Astrocyte (in vitro differentiated cells and primary cell): ENCODE results near the gene TOM1L2. TPM values are rescaled to one million over a fixed set of nuclear protein-coding genes. Genes with fewer than 3 reads are reported as not detected.

Experiments used
- DNase-seq: peaks from one replicate; pipeline ENCODE4 v3.0.0-alpha.2; 2010; ENCODE audit warnings: low read depth
- FAIRE-seq: peaks from 2 replicates; lab custom pipeline; 2011; peaks lifted over from hg19 to GRCh38; lab: Jason Lieb, UNC
- H2AFZ ChIP-seq: 2 replicates; pipeline ENCODE4 v1.6.0; 2012; ENCODE audit warnings: low read depth, low read length, inconsistent platforms
- H3K27ac ChIP-seq: 2 replicates; pipeline ENCODE4 v1.5.1; 2011; ENCODE audit warnings: low read depth, low read length, inconsistent platforms
- H3K27me3 ChIP-seq: 2 replicates; pipeline ENCODE4 v1.6.0; 2011; ENCODE audit warnings: low read length, inconsistent platforms; ENCODE audit not compliant: insufficient read depth
- H3K36me3 ChIP-seq: 2 replicates; pipeline ENCODE4 v1.5.1; 2011; ENCODE audit warnings: low read length, inconsistent platforms; ENCODE audit not compliant: insufficient read depth
- H3K4me1 ChIP-seq: 2 replicates; pipeline ENCODE4 v1.5.1; 2011; ENCODE audit warnings: low read length, inconsistent platforms; ENCODE audit not compliant: insufficient read depth
- H3K4me2 ChIP-seq: 2 replicates; pipeline ENCODE4 v1.6.0; 2012; ENCODE audit warnings: low read length, inconsistent platforms
- H3K4me3 ChIP-seq: 2 replicates; pipeline ENCODE4 v1.5.1; 2011; ENCODE audit warnings: low read depth, mild to moderate bottlenecking, low read length, inconsistent platforms; ENCODE audit not compliant: insufficient read depth
- H3K79me2 ChIP-seq: 2 replicates; pipeline ENCODE4 v1.6.0; 2012; ENCODE audit warnings: mild to moderate bottlenecking, low read length, inconsistent platforms; ENCODE audit not compliant: insufficient read depth
- H3K9ac ChIP-seq: 2 replicates; pipeline ENCODE4 v1.6.0; 2012; ENCODE audit warnings: mild to moderate bottlenecking, low read length, inconsistent platforms
- H3K9me3 ChIP-seq: 2 replicates; pipeline ENCODE4 v1.5.1; 2012; ENCODE audit warnings: low read depth, mild to moderate bottlenecking, low read length, inconsistent platforms; ENCODE audit not compliant: insufficient read depth
- H4K20me1 ChIP-seq: 2 replicates; pipeline ENCODE4 v1.6.0; 2012; ENCODE audit warnings: low read length, inconsistent platforms; ENCODE audit not compliant: insufficient read depth
- H3K27ac Mint-ChIP-seq: one replicate; pipeline ENCODE4 v1.8.0; 2021; ENCODE audit warnings: mild to moderate bottlenecking, mixed read lengths; ENCODE audit not compliant: unreplicated experiment
- H3K27me3 Mint-ChIP-seq: one replicate; pipeline ENCODE4 v1.8.0; 2021; ENCODE audit warnings: low read depth, mixed read lengths; ENCODE audit not compliant: unreplicated experiment
- H3K36me3 Mint-ChIP-seq: one replicate; pipeline ENCODE4 v1.8.0; 2021; ENCODE audit warnings: low read depth, mixed read lengths; ENCODE audit not compliant: unreplicated experiment
- H3K4me1 Mint-ChIP-seq: one replicate; pipeline ENCODE4 v1.8.0; 2021; ENCODE audit warnings: low read depth, mixed read lengths; ENCODE audit not compliant: unreplicated experiment
- H3K4me3 Mint-ChIP-seq: one replicate; pipeline ENCODE4 v1.8.0; 2021; ENCODE audit warnings: mild to moderate bottlenecking, moderate library complexity, mixed read lengths; ENCODE audit not compliant: unreplicated experiment
- H3K9me3 Mint-ChIP-seq: one replicate; pipeline ENCODE4 v1.8.0; 2021; ENCODE audit warnings: mild to moderate bottlenecking, mixed read lengths; ENCODE audit not compliant: unreplicated experiment
- EZH2 ChIP-seq: IDR thresholded peaks from 2 replicates; pipeline ENCODE4 v1.6.1; 2012; ENCODE audit warnings: mild to moderate bottlenecking, low read length, inconsistent platforms; ENCODE audit not compliant: insufficient read depth
- total RNA-seq: library from RNA; stranded (reverse); gene quantifications from 2 replicates; pipeline ENCODE4 v1.2.1, GENCODE V29; 2021
- TF ChIP-seq, protein P1 (sequence below): IDR thresholded peaks from 2 replicates; pipeline ENCODE4 v1.5.1; 2011; ENCODE audit warnings: low read depth, mild to moderate bottlenecking, inconsistent platforms, low read length, moderate library complexity; ENCODE audit not compliant: insufficient read depth

TOM1L2 gene
- total RNA-seq, 1 donor from 2014 or later, result 54.4 TPM

DNA sequence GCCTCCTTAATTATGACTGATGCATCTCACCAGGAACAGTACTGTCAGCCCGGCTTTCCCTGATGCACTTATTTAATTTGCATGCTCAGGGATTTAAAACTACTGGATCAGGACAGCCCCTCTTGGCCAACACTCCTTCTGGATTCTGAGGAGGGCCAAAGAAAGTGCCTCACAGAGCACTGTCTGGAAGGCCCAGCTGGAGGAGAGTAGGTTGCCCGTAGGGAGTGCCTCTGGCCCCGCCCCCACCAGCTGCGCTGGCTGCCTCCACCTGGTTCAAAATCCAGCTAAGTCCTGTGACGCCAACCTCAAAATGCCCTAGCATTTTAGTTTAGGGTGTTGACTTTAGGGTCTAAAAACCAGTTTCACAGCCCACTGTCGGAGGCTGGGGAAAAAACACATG is 86.0 kb downstream of the TOM1L2 start:
- Mint-ChIP-seq H3K4me1 (no peaks in the 10 kb centered on the region), H3K36me3 (peaks cover 43% of the 10 kb centered on the region), H3K27me3 (no peaks in the 10 kb centered on the region), H3K9me3 (no peaks in the 10 kb centered on the region), H3K27ac (no peak overlapping the region), H3K4me3 (no peak overlapping the region)
- H3K27ac ChIP-seq, result no peak overlapping the region
- no peaks in the 10 kb centered on the region for H3K79me2 ChIP-seq
- H3K4me2 ChIP-seq, result no peak overlapping the region
- TF ChIP-seq, protein P1, sequence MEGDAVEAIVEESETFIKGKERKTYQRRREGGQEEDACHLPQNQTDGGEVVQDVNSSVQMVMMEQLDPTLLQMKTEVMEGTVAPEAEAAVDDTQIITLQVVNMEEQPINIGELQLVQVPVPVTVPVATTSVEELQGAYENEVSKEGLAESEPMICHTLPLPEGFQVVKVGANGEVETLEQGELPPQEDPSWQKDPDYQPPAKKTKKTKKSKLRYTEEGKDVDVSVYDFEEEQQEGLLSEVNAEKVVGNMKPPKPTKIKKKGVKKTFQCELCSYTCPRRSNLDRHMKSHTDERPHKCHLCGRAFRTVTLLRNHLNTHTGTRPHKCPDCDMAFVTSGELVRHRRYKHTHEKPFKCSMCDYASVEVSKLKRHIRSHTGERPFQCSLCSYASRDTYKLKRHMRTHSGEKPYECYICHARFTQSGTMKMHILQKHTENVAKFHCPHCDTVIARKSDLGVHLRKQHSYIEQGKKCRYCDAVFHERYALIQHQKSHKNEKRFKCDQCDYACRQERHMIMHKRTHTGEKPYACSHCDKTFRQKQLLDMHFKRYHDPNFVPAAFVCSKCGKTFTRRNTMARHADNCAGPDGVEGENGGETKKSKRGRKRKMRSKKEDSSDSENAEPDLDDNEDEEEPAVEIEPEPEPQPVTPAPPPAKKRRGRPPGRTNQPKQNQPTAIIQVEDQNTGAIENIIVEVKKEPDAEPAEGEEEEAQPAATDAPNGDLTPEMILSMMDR, result no peak
- no peak for TF ChIP-seq EZH2
- no peaks in the 10 kb centered on the region for H3K9me3 ChIP-seq
- no peaks in the 10 kb centered on the region for H3K27me3 ChIP-seq
- DNase-seq (no peak), FAIRE-seq (no peak)
- peaks cover 18% of the 10 kb centered on the region for H4K20me1 ChIP-seq
- H3K4me3 ChIP-seq, result no peak overlapping the region
- H3K4me1 ChIP-seq, result peaks cover 2% of the 10 kb centered on the region
- H3K36me3 ChIP-seq, result peaks cover 6% of the 10 kb centered on the region
- H3K9ac ChIP-seq, result no peak overlapping the region
- H2AFZ ChIP-seq, result no peak overlapping the region

DNA sequence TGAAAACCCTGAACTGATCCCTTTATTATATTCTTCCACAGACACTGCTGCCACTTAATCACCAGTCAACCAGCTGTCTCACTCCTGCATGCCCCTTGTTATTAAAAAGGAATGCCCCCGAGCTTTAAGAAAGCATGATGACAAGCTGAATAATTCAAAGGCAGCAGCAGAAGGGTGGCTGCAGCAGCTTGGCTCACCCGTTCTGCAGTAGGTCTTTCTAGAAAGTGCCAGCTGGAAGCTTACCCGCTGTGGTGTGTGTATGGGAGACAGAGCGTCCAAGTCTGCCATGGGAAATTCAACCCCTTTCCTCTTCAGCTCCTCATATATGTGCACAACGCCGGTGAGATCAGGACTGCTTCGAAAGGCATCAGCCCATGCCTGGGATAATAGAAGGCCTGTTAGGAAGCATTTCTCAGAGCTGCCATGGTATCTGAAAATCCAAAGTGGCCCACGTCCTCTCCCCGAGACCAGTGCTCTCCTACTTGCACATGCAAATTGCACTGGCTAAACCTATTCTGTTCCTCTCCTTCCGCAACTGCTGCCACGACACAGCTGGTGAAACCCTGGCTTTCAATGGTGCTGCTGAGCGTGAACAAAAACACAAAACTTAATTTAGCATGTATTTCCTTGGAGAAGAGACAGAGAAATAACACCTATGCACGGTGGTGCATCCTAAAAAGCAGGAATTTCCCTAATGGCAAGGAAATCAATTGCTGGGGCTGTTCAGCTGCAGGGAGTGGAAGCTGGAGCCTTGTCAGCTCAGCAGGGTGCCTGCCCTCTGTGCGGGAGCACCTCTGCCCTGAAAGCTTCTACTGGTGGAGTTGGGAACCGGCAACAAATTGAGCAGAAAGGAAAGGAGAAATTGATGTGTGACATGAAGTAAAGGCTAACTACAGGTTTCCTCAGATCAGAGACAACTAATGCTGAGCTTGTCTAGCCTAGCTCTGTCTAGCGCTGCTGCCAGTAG is 87.5 kb downstream of the TOM1L2 start:
- peaks cover 6% of the 10 kb centered on the region for H3K36me3 ChIP-seq
- Mint-ChIP-seq H3K27ac (no peak overlapping the region), H3K36me3 (peaks cover 51% of the 10 kb centered on the region), H3K4me1 (peaks cover 2% of the 10 kb centered on the region), H3K9me3 (no peaks in the 10 kb centered on the region), H3K27me3 (no peaks in the 10 kb centered on the region), H3K4me3 (no peak overlapping the region)
- no peak overlapping the region for H2AFZ ChIP-seq
- H3K4me1 ChIP-seq, result peaks cover 2% of the 10 kb centered on the region
- TF ChIP-seq, protein P1, result no peak
- TF ChIP-seq EZH2, result no peak
- no peak overlapping the region for H3K4me2 ChIP-seq
- H3K79me2 ChIP-seq, result no peaks in the 10 kb centered on the region
- DNase-seq (no peak), FAIRE-seq (no peak)
- H3K9ac ChIP-seq, result no peak overlapping the region
- H3K27me3 ChIP-seq, result no peaks in the 10 kb centered on the region
- H3K4me3 ChIP-seq, result no peak overlapping the region
- no peak overlapping the region for H3K27ac ChIP-seq
- H4K20me1 ChIP-seq, result peaks cover 30% of the 10 kb centered on the region
- H3K9me3 ChIP-seq, result no peaks in the 10 kb centered on the region

DNA sequence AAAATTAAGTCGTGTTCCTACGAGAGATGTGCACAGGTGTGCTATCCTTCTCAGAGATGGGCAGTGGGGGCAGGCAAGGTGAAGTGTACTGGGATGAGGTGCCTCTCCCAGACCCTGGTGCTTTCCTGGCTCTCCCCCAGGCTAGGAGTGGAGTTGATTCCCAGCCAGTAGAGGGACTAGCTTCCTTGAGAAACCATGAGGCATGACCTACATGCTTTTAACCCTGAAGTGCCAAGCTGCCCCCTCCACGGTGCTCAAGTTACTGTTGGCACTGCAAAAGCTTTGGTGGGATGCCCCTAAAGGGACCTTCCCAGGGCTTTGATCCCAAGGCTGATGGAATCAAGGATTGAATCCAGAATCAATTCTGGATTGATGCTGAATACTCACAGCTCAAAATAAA is 88.4 kb downstream of the TOM1L2 start:
- FAIRE-seq (no peak), DNase-seq (no peak)
- H3K36me3 Mint-ChIP-seq, result peaks cover 54% of the 10 kb centered on the region
- no peak overlapping the region for H3K4me3 Mint-ChIP-seq
- Histone ChIP-seq H3K4me2 (no peak overlapping the region), H2AFZ (no peak overlapping the region), H4K20me1 (peaks cover 26% of the 10 kb centered on the region), H3K27ac (no peak overlapping the region), H3K27me3 (no peaks in the 10 kb centered on the region), H3K36me3 (peaks cover 6% of the 10 kb centered on the region), H3K9me3 (no peaks in the 10 kb centered on the region), H3K79me2 (no peaks in the 10 kb centered on the region), H3K4me1 (peaks cover 6% of the 10 kb centered on the region), H3K4me3 (no peak overlapping the region), H3K9ac (no peak overlapping the region)
- H3K4me1 Mint-ChIP-seq, result peaks cover 6% of the 10 kb centered on the region
- H3K27me3 Mint-ChIP-seq, result no peaks in the 10 kb centered on the region
- H3K9me3 Mint-ChIP-seq, result no peaks in the 10 kb centered on the region
- TF ChIP-seq, protein P1, result no peak
- TF ChIP-seq EZH2, result no peak
- H3K27ac Mint-ChIP-seq, result no peak overlapping the region
